K562 (cell line): ENCODE measurements around the gene GPR15LG. TPM values are rescaled to one million over a fixed set of nuclear protein-coding genes. Genes with fewer than 3 reads are reported as not detected.

Experiments used
- ATAC-seq: fragments of 200-7000 bp; cut with Tn5 transposase; 3 replicates; pipeline ENCODE4 v1.9.1; 2020; ENCODE audit warnings: moderate library complexity
- BruUV-seq: library from RNA; stranded (reverse); fragments of 400-500 nt; replicated peaks from 2 replicates; lab custom pipeline; 2021; lab: Mats Ljungman, UMichigan
- CTCF ChIA-PET: fragments of 300-600 bp; formaldehyde crosslinking; extraction: SDS; loops from one replicate; lab custom pipeline; 2021; ENCODE audit warnings: low intra/inter-chr PET ratio; lab: Yijun Ruan, JAX
- POLR2A ChIA-PET: fragments of 300-600, 350-650 bp; sonication (Branson Sonifier 250); formaldehyde crosslinking; extraction: SDS; loops from one replicate; lab custom pipeline; 2021; ENCODE audit warnings: antibody characterized with exemption, inconsistent platforms; lab: Yijun Ruan, JAX
- DNase-seq, 4 experiments: peaks; one replicate each; pipeline versions ENCODE4 v3.0.0 to v3.0.0-alpha.2; 2011 to 2018; ENCODE audit warnings: low spot score in 3 of 4, mixed read lengths in 3 of 4; ENCODE audit errors: extremely low read depth in 1 of 4
- FAIRE-seq: peaks from 2 replicates; lab custom pipeline; 2011; peaks lifted over from hg19 to GRCh38; lab: Jason Lieb, UNC
- H2AFZ ChIP-seq: 2 replicates; pipeline ENCODE4 v1.6.0; 2011; ENCODE audit warnings: low read depth, low read length, control low read depth, inconsistent platforms
- H3K27ac ChIP-seq: fragments of 200-600 bp; 3 replicates; pipeline ENCODE4 v1.8.0; 2011; ENCODE audit warnings: low read depth, mild to moderate bottlenecking, control low read depth, inconsistent platforms, low read length, moderate library complexity, mixed read lengths; ENCODE audit errors: extremely low read depth
- H3K27me3 ChIP-seq, 2 experiments: fragments of 300-600 bp in 1 of 2; 2 replicates in 1 of 2; 3 replicates in 1 of 2; pipeline versions ENCODE4 v1.6.0 to v1.8.0; 2011; ENCODE audit warnings: inconsistent platforms in 2 of 2, low read length in 2 of 2, mild to moderate bottlenecking in 1 of 2, mixed read lengths in 1 of 2, moderate library complexity in 1 of 2; ENCODE audit not compliant: control insufficient read depth in 2 of 2, insufficient read depth in 2 of 2
- H3K36me3 ChIP-seq: fragments of 300-600 bp; 3 replicates; pipeline ENCODE4 v1.8.0; 2011; ENCODE audit warnings: mild to moderate bottlenecking, low read length, inconsistent platforms; ENCODE audit not compliant: control insufficient read depth, insufficient read depth
- H3K4me1 ChIP-seq, 2 experiments: fragments of 200-600 bp in 1 of 2; replicated peaks in 1 of 2; 2 replicates in 1 of 2; 3 replicates in 1 of 2; pipeline versions ENCODE4 v1.5.1 to v1.8.0; 2011; ENCODE audit warnings: inconsistent platforms in 2 of 2, low read length in 2 of 2, mild to moderate bottlenecking in 1 of 2, mixed read lengths in 1 of 2, moderate library complexity in 1 of 2; ENCODE audit not compliant: control insufficient read depth in 2 of 2, insufficient read depth in 2 of 2
- H3K4me2 ChIP-seq: 2 replicates; pipeline ENCODE4 v1.6.1; 2011; ENCODE audit warnings: low read length, control low read depth, inconsistent platforms, mixed read lengths; ENCODE audit not compliant: insufficient read depth
- H3K4me3 ChIP-seq: fragments of 200-600 bp; sonication (generic), shearing (Covaris generic); 2 replicates; pipeline ENCODE4 v1.5.1; 2016; ENCODE audit warnings: control low read depth, inconsistent platforms
- H3K79me2 ChIP-seq: fragments of 200-600 bp; 3 replicates; pipeline ENCODE4 v1.8.0; 2011; ENCODE audit warnings: low read length, inconsistent platforms; ENCODE audit not compliant: control insufficient read depth, insufficient read depth
- H3K9ac ChIP-seq, 2 experiments: 2 replicates each; pipeline versions ENCODE4 v1.6.0 to v1.6.1; 2011; ENCODE audit warnings: low read depth in 2 of 2, low read length in 2 of 2, control low read depth in 1 of 2, inconsistent platforms in 1 of 2, mild to moderate bottlenecking in 1 of 2, mixed read lengths in 1 of 2; ENCODE audit not compliant: insufficient read depth in 1 of 2
- H3K9me1 ChIP-seq: one replicate; pipeline ENCODE4 v1.6.0; 2011; ENCODE audit warnings: inconsistent platforms, mild to moderate bottlenecking, low read length, moderate library complexity; ENCODE audit not compliant: control insufficient read depth, insufficient read depth
- H3K9me3 ChIP-seq: replicated peaks from 2 replicates; pipeline ENCODE4 v1.5.1; 2011; ENCODE audit warnings: low read depth, low read length, inconsistent platforms; ENCODE audit not compliant: control insufficient read depth, insufficient read depth
- H4K20me1 ChIP-seq: replicated peaks from 2 replicates; pipeline ENCODE4 v1.6.1; 2011; ENCODE audit warnings: low read length, inconsistent platforms, mixed read lengths; ENCODE audit not compliant: control insufficient read depth, insufficient read depth
- AFF1 ChIP-seq, 2 experiments: fragments of 450-650 bp; IDR thresholded peaks; 2 replicates each; pipeline ENCODE4 v1.6.1; 2018; ENCODE audit warnings: mild to moderate bottlenecking in 2 of 2, low read depth in 1 of 2; ENCODE audit not compliant: partially characterized antibody in 2 of 2
- CREB1 ChIP-seq, 2 experiments: sonication (generic) in 1 of 2; formaldehyde crosslinking in 1 of 2; IDR thresholded peaks; 2 replicates each; pipeline versions ENCODE4 v1.6.1 to v1.8.0; 2012 to 2022; ENCODE audit warnings: inconsistent platforms in 1 of 2, mild to moderate bottlenecking in 1 of 2, missing genetic modification reagents in 1 of 2, moderate library complexity in 1 of 2
- EHMT2 ChIP-seq: fragments of 450-650 bp; IDR thresholded peaks from 2 replicates; pipeline ENCODE4 v1.6.1; 2018; ENCODE audit warnings: antibody characterized with exemption
- MIER1 ChIP-seq: fragments of 450-650 bp; IDR thresholded peaks from 2 replicates; pipeline ENCODE4 v1.6.1; 2016; ENCODE audit warnings: antibody characterized with exemption, mild to moderate bottlenecking, low read depth
- ZBTB7A ChIP-seq: IDR thresholded peaks from 2 replicates; pipeline ENCODE4 v1.6.1; 2011; ENCODE audit warnings: low read depth, mild to moderate bottlenecking, low read length, moderate library complexity, borderline replicate concordance; ENCODE audit not compliant: control insufficient read depth
- WGBS: fragments of 100-300 bp; shearing (Covaris generic); methylation state at CpG from one replicate; pipeline ENCODE4 v1.1.6; 2016; ENCODE audit warnings: low coverage, mixed read lengths; ENCODE audit not compliant: insufficient coverage; ENCODE audit errors: missing lambda C conversion rate; 5-methylcytosine and 5-hydroxymethylcytosine counted together
- in situ Hi-C: fragments of 300-500 bp; cut with MboI; formaldehyde crosslinking; loops from 4 replicates; pipeline ENCODE4 v1.15.0; 2018; ENCODE audit warnings: inconsistent platforms, mixed read lengths
- intact Hi-C: fragments of 100-400 bp; cut with micrococcal nuclease; formaldehyde crosslinking; loops from 2 replicates; pipeline ENCODE4 v1.14.2; 2022
- polyA plus RNA-seq, 8 experiments: library from polyadenylated mRNA; depleted of rRNA in 4 of 8; stranded (reverse) in 5 of 8; unstranded in 3 of 8; fragments of >200 nt; fragmentation: Nextera tagmentation in 2 of 8; fragmentation: Illumina TruSeq in 1 of 8; extraction: Ambion mirVana in 2 of 8; extraction: Trizol in 1 of 8; gene quantifications; 2 replicates each; pipeline versions ENCODE4 v1.2.1 to v1.2.3, GENCODE V29; 2011 to 2014; ENCODE audit warnings: inconsistent platforms in 1 of 8, missing spikeins in 1 of 8
- total RNA-seq, 7 experiments: library from RNA; depleted of rRNA in 6 of 7; stranded (reverse); fragments of >200 nt in 6 of 7; fragmentation: Illumina TruSeq in 2 of 7; extraction: Trizol in 2 of 7; gene quantifications; 2 replicates each; pipeline versions ENCODE4 v1.2.1 to v1.2.3, GENCODE V29; 2011 to 2021; ENCODE audit warnings: low replicate concordance in 1 of 7
- TF ChIP-seq, protein P1 (sequence below), 2 experiments: fragments of 450-650 bp; formaldehyde crosslinking in 1 of 2; IDR thresholded peaks; 2 replicates each; pipeline versions ENCODE4 v1.4.0 to v1.6.1; 2014 to 2020; ENCODE audit warnings: mild to moderate bottlenecking in 2 of 2, borderline replicate concordance in 1 of 2, low read depth in 1 of 2
- TF ChIP-seq, protein P2 (sequence below): fragments of 450-650 bp; IDR thresholded peaks from 2 replicates; pipeline ENCODE4 v1.6.1; 2016; ENCODE audit warnings: low read depth, mild to moderate bottlenecking, moderate library complexity

The GPR15LG gene
- total and polyA plus RNA-seq, 9 of the 15 experiments (the other 6 are each of a cell fraction or from before 2014, with no cell fraction given) = 0.51 TPM; not detected in 8

- Histone ChIP-seq H4K20me1 (no peaks in the 10 kb centered on the region), H3K36me3 (no peaks in the 10 kb centered on the region), H3K9me3 (no peaks in the 10 kb centered on the region), H3K79me2 (no peaks in the 10 kb centered on the region), H3K4me1 (no peaks in the 10 kb centered on the region), H3K9ac (no peak overlapping the region), H3K9me1 (no peaks in the 10 kb centered on the region), H3K27ac (no peak overlapping the region), H3K27me3 (peaks cover 0 to 14% of the 10 kb centered on the region in 2 experiments; a peak in 3 of 5 replicates), H3K4me2 (no peak overlapping the region), H2AFZ (no peak overlapping the region), H3K4me3 (no peak overlapping the region)
- CTCF ChIA-PET = no interaction called here
- FAIRE-seq (no peak), ATAC-seq (peak; percentile 57; the same call in 2 of the 3 replicates), DNase-seq (peak; percentile 32 to 59 (median 46))
- no TSS peak for BruUV-seq
- 1% methylated on average over 6 of the region's 6 CpGs for WGBS
- in situ Hi-C loops (no loop called here), intact Hi-C loops (no loop called here)
- POLR2A ChIA-PET = interaction anchor here (0.5 kb wide), 1 partner anchor 24 kb away, joined by 3 read pairs; no protein-coding TSS in a partner anchor
- peak; percentile 32; the same call in 1 of the 2 replicates for TF ChIP-seq ZBTB7A
- no peak for TF ChIP-seq CREB1 (IDR thresholded peaks at IDR 0.05)
- no peak for TF ChIP-seq CREB1 (CRISPR knock-in tag; IDR thresholded peaks at IDR 0.05)
- TF ChIP-seq AFF1 (IDR thresholded peaks at IDR 0.05; ENCODE audit: low read depth in 1 of 2, partially characterized antibody in 2 of 2) = peak in 1 of 2 experiments; percentile 47
- TF ChIP-seq MIER1 = peak; percentile 90
- TF ChIP-seq, protein P1, sequence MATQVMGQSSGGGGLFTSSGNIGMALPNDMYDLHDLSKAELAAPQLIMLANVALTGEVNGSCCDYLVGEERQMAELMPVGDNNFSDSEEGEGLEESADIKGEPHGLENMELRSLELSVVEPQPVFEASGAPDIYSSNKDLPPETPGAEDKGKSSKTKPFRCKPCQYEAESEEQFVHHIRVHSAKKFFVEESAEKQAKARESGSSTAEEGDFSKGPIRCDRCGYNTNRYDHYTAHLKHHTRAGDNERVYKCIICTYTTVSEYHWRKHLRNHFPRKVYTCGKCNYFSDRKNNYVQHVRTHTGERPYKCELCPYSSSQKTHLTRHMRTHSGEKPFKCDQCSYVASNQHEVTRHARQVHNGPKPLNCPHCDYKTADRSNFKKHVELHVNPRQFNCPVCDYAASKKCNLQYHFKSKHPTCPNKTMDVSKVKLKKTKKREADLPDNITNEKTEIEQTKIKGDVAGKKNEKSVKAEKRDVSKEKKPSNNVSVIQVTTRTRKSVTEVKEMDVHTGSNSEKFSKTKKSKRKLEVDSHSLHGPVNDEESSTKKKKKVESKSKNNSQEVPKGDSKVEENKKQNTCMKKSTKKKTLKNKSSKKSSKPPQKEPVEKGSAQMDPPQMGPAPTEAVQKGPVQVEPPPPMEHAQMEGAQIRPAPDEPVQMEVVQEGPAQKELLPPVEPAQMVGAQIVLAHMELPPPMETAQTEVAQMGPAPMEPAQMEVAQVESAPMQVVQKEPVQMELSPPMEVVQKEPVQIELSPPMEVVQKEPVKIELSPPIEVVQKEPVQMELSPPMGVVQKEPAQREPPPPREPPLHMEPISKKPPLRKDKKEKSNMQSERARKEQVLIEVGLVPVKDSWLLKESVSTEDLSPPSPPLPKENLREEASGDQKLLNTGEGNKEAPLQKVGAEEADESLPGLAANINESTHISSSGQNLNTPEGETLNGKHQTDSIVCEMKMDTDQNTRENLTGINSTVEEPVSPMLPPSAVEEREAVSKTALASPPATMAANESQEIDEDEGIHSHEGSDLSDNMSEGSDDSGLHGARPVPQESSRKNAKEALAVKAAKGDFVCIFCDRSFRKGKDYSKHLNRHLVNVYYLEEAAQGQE (IDR thresholded peaks at IDR 0.05; ENCODE audit: borderline replicate concordance) = peak; percentile 97
- TF ChIP-seq, protein P1 (CRISPR knock-in tag; IDR thresholded peaks at IDR 0.05; ENCODE audit: low read depth) = peak; percentile 92
- peak; percentile 93 for TF ChIP-seq EHMT2
- TF ChIP-seq, protein P2, sequence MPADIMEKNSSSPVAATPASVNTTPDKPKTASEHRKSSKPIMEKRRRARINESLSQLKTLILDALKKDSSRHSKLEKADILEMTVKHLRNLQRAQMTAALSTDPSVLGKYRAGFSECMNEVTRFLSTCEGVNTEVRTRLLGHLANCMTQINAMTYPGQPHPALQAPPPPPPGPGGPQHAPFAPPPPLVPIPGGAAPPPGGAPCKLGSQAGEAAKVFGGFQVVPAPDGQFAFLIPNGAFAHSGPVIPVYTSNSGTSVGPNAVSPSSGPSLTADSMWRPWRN = no peak
These were observed 50.9 kb downstream of the GPR15LG start for GRCh38 chr10:84224411-84225028.
